IPS-18c (cell line): ENCODE measurements around the gene MDK.

ENCODE experiments used
- H3K4me3 ChIP-seq: 2 replicates; pipeline ENCODE4 v1.7.0; 2013; ENCODE audit warnings: low read depth, mild to moderate bottlenecking, low read length, moderate library complexity; ENCODE audit not compliant: insufficient read depth
- H3K9me3 ChIP-seq: one replicate; pipeline ENCODE4 v1.6.1; 2013; ENCODE audit warnings: mild to moderate bottlenecking, low read length, moderate library complexity; ENCODE audit not compliant: control insufficient read depth, insufficient read depth

The MDK gene

GRCh38 chr11:46407635-46408034 lies 26.2 kb downstream of the MDK start:
- no peaks in the 10 kb centered on the region for H3K9me3 ChIP-seq
- no peak overlapping the region for H3K4me3 ChIP-seq

DNA sequence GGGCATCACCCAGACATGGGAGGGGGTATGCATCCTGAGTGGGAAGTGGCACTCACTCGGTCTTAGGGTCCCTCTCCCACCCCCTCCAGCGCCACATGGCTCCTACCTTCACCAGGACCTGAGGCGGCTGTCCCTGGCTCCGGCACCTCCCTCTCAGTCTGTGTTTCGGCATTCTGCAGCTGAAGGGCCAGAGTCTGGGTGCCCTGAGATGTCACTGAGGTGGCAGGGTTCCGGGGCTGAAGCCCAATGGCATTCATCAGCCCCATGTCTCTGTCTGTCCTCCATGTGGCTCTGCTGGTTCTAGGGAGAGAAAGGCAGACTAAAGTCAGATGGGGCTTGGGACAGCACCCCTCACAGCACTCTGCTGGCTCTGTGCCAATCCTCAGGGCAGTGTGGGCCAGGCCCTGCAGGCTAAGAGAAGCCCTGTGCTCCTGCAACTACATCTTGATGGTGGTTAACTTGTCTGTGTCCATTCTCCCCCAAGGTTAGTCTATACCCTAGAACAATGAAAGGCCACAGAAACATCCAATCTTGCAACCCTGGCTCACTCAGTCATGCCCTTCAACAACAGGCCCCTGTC lies 27.0 kb downstream of the MDK start:
- Histone ChIP-seq H3K4me3 (no peak overlapping the region), H3K9me3 (no peaks in the 10 kb centered on the region)

GRCh38 chr11:46410021-46410420 lies 28.6 kb downstream of the MDK start:
- no peaks in the 10 kb centered on the region for H3K9me3 ChIP-seq
- no peak overlapping the region for H3K4me3 ChIP-seq

GRCh38 chr11:46413760-46414465 lies 32.4 kb downstream of the MDK start:
- Histone ChIP-seq H3K9me3 (no peaks in the 10 kb centered on the region), H3K4me3 (no peak overlapping the region)

- Histone ChIP-seq H3K9me3 (no peaks in the 10 kb centered on the region), H3K4me3 (no peak overlapping the region)
Measured at GRCh38 chr11:46414466-46414796, 33.0 kb downstream of the MDK start.

DNA sequence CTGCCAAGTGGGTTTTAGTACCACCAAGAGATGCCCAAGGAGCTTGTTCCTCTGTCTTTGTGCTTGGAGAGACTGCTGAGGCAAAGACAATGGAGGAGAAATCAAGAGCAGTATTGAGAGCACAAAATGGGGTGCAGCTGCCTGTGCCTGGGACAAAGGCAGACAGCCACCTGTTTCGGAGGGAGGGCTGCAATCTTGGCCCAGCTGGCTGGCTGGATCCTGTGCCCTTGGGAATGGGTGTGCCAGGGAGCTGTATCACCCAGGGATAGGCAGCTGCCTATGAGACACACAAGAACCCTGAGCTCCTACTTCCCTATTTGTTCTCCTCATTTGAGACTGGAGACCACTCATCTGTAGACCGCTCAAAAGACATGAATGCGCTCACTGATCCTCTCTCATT lies 33.4 kb downstream of the MDK start:
- no peaks in the 10 kb centered on the region for H3K9me3 ChIP-seq
- H3K4me3 ChIP-seq, result no peak overlapping the region

DNA sequence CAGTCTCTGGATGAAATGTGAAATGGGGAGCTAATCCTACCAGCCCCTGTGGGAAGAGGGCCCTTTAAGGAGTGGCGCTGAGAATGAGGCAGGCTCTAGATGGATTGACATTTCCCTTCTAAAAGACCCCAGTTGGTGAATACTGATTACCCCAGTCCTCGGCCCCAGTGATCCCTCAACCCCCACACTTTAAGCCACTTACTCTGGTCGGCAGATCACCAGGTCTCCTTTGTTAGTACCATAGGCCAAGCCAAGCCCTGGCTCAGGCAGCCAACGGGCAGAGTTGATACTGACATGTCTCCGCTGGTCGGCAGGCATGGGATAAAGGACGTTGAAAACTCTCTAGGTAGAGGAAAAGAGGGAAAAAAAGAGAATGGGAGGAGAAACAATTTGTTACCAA lies 36.2 kb downstream of the MDK start:
- Histone ChIP-seq H3K9me3 (no peaks in the 10 kb centered on the region), H3K4me3 (no peak overlapping the region)

DNA sequence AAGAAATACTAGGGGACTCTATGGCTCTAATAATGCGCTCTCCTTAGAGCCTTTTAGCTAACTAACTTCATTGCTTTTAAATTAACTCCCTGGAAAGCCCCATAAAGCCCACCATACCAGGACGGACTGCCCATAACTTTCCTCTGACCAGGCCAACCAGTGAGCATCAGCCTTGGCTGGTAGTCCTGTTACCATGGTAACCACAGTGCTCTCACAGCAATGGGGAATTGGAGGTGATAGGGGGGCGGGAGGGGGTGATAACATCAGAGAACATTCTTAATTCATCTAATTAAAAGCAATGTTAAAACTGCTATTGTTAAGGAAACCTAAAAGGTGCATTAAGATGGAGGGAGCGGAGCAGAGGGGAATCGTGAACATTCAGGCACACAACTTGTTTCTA lies 37.3 kb downstream of the MDK start:
- Histone ChIP-seq H3K9me3 (no peaks in the 10 kb centered on the region), H3K4me3 (no peak overlapping the region)

GRCh38 chr11:46420513-46420912 lies 39.0 kb downstream of the MDK start:
- no peaks in the 10 kb centered on the region for H3K9me3 ChIP-seq
- no peak overlapping the region for H3K4me3 ChIP-seq

DNA sequence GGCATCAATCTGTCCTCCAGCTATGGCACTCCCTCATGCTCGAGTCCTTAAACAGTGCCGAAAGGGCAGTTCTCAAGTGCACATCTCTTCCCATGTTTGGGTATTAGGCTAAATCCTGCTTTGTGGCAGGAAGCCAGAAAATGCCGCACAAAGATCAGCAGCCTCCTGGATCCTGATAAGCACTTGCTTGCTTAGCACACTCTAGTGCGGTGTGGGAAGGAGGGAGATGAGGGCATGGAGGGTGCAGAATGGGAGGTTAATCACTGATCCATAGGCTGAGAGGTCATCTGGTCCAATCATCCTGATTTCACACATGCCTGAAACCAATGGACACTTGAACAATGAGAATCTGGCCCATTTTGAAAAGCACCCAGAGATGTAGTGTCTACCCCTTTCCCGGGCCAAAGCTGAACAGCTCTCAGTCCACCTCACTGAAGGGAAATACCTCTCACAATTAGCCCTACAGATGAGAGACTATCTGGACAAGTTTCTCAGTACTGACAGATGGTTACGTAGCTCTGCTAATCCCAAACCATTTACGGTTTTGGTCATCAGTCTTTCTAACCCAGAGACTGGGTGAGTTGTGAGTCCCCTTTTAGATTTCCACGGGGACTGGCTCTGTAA lies 39.9 kb downstream of the MDK start:
- Histone ChIP-seq H3K9me3 (no peaks in the 10 kb centered on the region), H3K4me3 (no peak overlapping the region)

- Histone ChIP-seq H3K9me3 (no peaks in the 10 kb centered on the region), H3K4me3 (no peak overlapping the region)
Measured at GRCh38 chr11:46422588-46422987, 41.1 kb downstream of the MDK start.

- Histone ChIP-seq H3K4me3 (no peak overlapping the region), H3K9me3 (no peaks in the 10 kb centered on the region)
Measured at GRCh38 chr11:46426233-46426991, 44.9 kb downstream of the MDK start.

GRCh38 chr11:46427364-46427763 lies 45.9 kb downstream of the MDK start:
- Histone ChIP-seq H3K4me3 (no peak overlapping the region), H3K9me3 (no peaks in the 10 kb centered on the region)

DNA sequence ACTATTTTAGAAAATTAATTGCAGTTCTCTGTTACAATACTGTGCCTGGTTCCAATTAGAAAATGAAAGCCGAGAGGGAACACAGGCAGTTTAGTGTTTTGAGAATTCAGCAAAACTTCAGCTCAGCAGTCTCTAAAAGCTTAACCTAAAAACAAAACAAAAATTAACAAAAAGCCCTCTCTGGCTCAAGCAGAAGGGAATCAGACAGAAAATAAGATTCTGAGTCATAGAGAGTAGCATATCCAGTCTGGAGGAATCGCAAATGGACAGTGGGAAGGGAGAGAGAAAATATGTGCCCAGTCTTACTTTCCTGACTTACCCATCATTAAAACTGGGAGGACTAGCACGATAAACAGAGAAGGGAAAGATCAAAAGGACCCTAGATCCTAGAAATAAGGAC lies 48.2 kb downstream of the MDK start:
- no peak overlapping the region for H3K4me3 ChIP-seq
- no peaks in the 10 kb centered on the region for H3K9me3 ChIP-seq

DNA sequence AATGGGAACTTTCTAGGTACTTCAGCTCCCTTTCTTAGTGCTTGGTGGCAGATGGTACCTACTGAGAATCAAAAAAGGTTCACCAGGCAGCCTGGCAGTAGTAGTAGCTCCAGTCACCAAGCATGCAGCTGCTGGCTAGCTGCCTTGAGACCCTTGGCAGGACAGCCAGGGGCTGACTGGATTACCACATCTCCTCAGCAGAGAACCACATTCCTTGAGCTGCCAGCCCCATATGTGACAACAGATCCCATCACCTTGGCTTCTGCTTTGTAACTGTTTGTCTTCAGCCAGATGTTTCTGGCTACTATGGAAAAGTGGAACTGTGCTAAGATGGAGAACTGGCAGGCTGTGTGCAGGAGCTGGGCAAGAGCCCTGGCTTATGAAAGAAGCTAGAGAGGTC lies 49.7 kb downstream of the MDK start:
- H3K4me3 ChIP-seq, result no peak overlapping the region

More for the DNA sequence above, 49.7 kb downstream of the MDK start:
- H3K9me3 ChIP-seq, result no peaks in the 10 kb centered on the region
